ENCODE measurements around the gene MYO10. TPM values are rescaled to one million over a fixed set of nuclear protein-coding genes. Genes with fewer than 3 reads are reported as not detected.
A peak's percentile ranks its signal among the peaks of the same experiment; 100 is the strongest.
"Not testable (repeated sequence)": the region's sequence is repeated elsewhere in the genome, so short reads cannot be mapped to it uniquely, and the experiment has no call there.

The MYO10 gene
- total RNA-seq, result 4.6 TPM
- long read RNA-seq, partial matches to known transcripts, result 3 of 3 reads
- long read RNA-seq, other reads (novel, unspliced or antisense), result 0 of 3 reads

GRCh38 chr5:16936150-16936988, at the start of gene MYO10:
TSS of gene MYO10 (minus strand) at chr5:16936288. CDS start at chr5:16935808, 480 bp downstream.
- peak; percentile 94 for DNase-seq (ENCODE audit: low spot score)
- intact Hi-C loops (cut with DNase I), result loop anchor here (5.0 kb wide), 2 partner anchors 141 to 149 kb away; no protein-coding TSS in a partner anchor

- DNase-seq (ENCODE audit: low spot score); intact Hi-C loops (cut with DNase I): not testable (repeated sequence)
These were observed 49.2 kb upstream of the MYO10 start for GRCh38 chr5:16985304-16985703.

DNA sequence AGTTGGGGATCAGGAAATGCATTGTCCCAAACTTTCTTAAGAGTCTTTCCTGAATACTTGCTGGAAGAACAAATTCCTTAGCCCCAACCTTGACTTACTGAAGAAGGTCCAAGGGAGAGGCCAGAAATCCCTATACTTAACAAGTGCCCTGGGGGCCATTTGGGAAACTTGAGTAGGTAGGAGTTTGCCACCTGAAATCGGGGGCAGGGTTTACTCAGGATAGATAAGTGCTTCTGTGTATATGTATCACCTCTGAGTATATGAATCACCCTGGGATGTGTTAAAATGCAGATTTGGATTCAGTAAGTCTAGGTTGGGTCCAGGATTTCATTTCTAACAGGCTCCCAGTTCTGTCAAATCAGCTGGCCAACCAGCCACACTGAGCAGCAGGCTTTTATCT, 47.9 kb upstream of the MYO10 start:
- intact Hi-C loops (cut with DNase I), result no loop called here
- DNase-seq (ENCODE audit: low spot score), result no peak

DNA sequence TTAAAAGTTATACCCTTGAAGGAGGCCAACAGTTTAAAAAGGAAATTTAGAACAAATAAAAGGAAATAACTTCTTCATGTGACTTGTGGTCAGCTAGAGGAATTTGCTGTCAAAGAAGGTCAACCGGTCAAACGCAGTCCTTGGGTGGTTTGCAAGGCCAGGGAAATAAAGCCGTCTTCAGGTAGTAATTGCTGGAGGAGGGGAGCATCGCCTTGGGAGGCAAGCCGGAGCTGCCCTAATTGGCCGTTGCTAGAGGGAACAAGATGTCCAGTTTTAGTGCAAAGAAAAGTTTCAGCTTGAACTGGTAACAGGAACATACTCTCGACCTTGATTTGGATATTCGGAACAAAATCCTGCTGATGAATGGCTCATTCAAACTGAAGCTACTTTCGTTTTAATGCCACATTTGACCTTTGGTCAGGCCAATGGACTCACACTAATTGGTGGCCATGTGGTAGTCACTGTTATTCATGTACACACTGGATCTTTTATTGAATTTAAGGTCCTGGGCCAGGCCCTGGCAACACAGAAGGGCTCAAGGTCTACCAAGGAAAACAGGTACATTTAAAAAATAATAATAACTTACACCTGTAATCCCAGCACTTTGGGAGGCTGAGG, 47.0 kb upstream of the MYO10 start:
- no peak for DNase-seq (ENCODE audit: low spot score)
- intact Hi-C loops (cut with DNase I), result no loop called here

DNA sequence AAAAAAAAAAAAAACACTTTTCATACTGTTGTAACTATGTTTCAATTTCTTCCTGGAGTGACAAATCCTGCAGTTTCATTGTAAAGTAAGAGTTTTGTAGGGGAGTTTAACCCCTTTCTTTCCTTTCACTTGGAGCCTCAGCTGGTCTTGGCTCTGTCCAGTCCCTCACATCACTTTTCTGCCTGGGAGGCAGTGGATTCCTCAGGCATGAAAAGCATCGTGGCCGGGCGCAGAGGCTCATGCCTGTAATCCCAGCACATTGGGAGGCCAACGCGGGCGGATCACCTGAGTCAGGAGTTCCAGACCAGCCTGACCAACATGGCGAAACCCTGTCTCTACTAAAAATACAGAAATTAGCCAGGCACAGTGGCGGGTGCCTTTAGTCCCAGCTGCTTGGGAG, 45.6 kb upstream of the MYO10 start:
- no peak for DNase-seq (ENCODE audit: low spot score)
- intact Hi-C loops (cut with DNase I), result no loop called here

GRCh38 chr5:16980983-16981382, 44.9 kb upstream of the MYO10 start:
- intact Hi-C loops (cut with DNase I), result no loop called here
- no peak for DNase-seq (ENCODE audit: low spot score)

DNA sequence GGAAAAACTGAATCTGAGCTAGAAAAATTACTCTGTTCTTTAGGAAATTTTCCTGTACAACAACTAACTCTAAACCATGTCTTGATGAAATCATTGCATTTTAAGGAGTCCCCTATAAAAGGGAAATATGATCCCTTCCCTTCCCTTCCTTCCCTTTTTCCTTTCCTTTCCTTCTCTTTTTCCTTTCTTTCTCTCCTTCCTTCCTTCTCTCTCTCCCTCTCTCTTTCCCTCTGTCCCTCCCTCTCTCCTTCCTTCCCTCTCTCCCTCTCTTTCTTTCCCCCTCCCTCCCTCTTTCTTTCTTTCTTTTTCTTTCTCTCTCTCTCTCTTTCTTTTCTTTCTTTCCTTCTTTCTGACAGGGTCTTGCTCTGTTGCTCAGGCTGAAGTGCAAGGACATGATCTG, 42.2 kb upstream of the MYO10 start:
- intact Hi-C loops (cut with DNase I), result no loop called here
- no peak for DNase-seq (ENCODE audit: low spot score)

- intact Hi-C loops (cut with DNase I), result no loop called here
- DNase-seq (ENCODE audit: low spot score), result no peak
These were observed 40.5 kb upstream of the MYO10 start for GRCh38 chr5:16976625-16977008.

- DNase-seq (ENCODE audit: low spot score), result no peak
- intact Hi-C loops (cut with DNase I), result no loop called here
These were observed 40.0 kb upstream of the MYO10 start for GRCh38 chr5:16975950-16976624.

GRCh38 chr5:16974981-16975380, 38.9 kb upstream of the MYO10 start:
- intact Hi-C loops (cut with DNase I), result no loop called here
- DNase-seq (ENCODE audit: low spot score), result no peak

DNA sequence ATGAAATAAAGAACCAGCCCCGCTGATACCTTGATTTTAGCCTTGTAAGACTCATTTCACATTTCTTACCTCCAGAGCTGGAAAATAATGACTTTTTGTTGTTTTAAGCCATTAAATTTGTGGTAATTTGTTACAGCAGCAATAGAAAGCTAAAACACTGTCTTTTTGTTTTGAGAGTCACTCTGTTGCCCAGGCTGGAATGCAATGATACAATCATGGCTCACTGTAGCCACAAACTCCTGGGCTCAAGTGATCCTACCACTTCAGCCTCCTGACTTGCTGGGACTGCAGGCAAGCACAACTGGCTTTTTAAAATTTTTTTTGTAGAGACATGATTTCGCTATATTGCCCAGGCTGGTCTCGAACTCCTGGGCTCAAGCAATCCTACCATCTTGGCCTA, 34.7 kb upstream of the MYO10 start:
- DNase-seq (ENCODE audit: low spot score), result no peak
- intact Hi-C loops (cut with DNase I), result no loop called here

DNA sequence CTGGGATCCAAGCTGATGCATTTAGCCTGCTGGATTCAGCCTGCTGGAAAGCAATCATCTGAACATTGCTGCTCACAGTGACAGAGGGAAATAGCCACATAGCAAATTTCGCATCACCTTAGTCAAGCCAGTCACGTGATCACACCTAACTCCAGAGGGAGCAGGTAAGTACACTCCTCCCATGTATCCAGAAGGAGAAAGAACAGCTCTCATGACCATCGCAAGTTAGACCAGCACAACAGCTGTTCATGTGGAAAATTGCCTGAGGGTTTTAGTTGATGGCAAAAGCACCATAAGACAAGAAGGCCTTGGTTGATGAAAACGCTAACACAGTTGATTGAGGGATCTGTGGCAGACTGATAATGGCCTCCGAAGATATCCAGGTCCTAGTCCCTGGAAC, 34.2 kb upstream of the MYO10 start:
- intact Hi-C loops (cut with DNase I), result no loop called here
- no peak for DNase-seq (ENCODE audit: low spot score)

DNA sequence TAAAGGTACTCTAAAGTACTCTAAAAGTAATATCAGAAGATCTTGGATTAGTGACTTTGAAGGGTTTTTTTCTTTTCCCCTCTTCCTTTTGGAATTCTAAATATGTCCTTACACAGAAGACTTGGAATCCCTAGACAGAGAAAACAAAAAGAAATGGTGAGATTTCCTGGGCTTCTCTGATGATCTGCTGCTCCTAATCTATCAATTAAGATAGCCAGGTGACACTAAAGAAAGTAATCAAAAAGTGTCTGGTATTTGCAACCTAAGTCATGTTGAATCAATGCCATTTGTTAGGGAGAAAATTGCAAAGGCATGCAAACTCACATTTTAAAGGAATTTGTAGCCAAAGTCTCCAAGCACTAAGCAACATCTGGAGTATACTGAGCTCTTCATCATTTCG, 29.5 kb upstream of the MYO10 start:
- no peak for DNase-seq (ENCODE audit: low spot score)
- intact Hi-C loops (cut with DNase I), result no loop called here

- DNase-seq (ENCODE audit: low spot score), result no peak
- intact Hi-C loops (cut with DNase I), result no loop called here
These were observed 27.7 kb upstream of the MYO10 start for GRCh38 chr5:16963821-16964220.

GRCh38 chr5:16961131-16961530, 25.0 kb upstream of the MYO10 start:
- intact Hi-C loops (cut with DNase I), result no loop called here
- DNase-seq (ENCODE audit: low spot score), result no peak

DNA sequence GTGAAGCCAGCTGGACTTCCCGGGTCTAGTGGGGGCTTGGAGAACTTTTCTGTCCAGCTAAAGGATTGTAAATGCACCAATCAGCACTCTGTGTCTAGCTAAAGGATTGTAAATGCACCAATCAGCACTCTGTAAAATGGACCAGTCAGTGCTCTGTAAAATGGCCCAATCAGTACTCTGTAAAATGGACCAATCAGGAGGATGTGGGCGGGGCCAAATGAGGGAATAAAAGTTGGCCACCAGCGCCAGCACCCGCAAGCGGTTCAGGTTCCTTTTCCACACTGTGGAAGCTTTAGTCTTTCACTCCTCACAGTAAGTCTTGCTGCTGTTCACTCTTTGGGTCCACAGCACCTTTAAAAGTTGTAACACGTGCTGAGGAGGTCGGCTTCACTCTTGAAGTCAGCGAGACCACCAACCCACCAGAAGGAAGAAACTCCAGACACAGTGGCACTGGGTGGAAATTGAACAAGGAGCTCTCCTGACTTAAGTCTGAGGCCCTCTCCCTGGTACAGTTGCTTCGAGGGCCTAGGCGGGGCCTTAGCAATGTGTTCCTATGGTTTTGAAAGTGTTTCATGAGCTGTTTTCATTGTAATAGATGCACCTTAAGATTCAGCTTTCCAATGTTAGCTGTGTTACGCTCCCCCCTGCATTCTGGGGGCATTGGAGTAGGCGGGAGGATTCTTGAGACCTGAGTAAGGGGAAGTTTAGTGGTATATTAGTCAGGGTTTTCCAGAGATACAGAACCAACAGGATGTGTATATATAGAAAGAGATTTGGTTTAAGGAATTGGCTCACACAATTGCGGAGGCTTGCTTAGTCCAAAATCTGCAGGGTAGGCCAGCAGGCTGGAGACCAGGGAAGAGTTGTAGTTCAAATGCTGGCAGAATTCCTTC, 21.5 kb upstream of the MYO10 start:
- no peak for DNase-seq (ENCODE audit: low spot score)
- intact Hi-C loops (cut with DNase I), result no loop called here

DNA sequence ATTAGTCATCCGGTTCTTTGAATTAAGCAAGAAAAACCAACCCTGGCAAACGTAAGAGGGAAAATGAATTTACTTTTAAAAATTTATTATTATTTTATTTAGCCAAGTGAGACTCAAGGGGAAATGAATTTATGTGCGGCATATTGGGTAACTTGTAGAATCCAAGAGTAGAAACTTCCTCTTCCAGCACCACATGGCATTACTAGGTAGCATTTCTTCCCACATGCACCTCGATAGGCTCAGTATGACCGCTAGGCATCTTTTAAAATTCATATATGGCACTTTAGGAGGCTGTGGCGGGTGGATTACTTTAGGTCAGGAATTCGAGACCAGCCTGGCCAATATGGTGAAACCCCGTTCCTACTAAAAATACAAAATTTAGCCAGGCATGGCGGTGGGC, 17.6 kb upstream of the MYO10 start:
- no peak for DNase-seq (ENCODE audit: low spot score)
- intact Hi-C loops (cut with DNase I), result no loop called here

- DNase-seq (ENCODE audit: low spot score), result no peak
- intact Hi-C loops (cut with DNase I), result no loop called here
These were observed 17.0 kb upstream of the MYO10 start for GRCh38 chr5:16952968-16953671.

DNA sequence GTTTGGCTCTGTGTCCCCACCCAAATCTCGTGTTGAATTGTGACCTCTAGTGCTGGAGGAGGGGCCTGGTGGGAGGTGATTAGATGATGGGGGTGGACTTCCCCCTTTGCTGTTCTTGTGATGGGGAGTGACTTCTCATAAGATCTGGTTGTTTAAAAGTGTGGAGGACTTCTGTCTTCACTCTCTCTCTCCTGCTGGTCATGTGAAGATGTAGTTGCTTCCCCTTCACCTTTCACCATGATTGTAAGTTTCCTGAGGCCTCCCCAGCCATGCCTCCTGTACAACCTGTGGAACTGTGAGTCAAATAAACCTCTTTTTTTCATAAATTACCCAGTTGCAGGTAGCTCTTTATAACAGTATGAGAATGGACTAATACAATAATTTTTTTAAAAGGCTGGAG, 10.6 kb upstream of the MYO10 start:
- no peak for DNase-seq (ENCODE audit: low spot score)
- intact Hi-C loops (cut with DNase I), result no loop called here

All from cardiac septum (tissue), 1 donor.